Smooth muscle cell (in vitro differentiated cells): Measurements from ENCODE around the gene FHOD3. TPM values are rescaled to one million over a fixed set of nuclear protein-coding genes. Genes with fewer than 3 reads are reported as not detected.

Source experiments
- DNase-seq: peaks from one replicate; lab custom pipeline; 2025; ENCODE audit not compliant: unreplicated experiment; lab: John Stamatoyannopoulos, UW
- H2AFZ ChIP-seq: fragments of 200-600 bp; sonication (generic); 2 replicates; pipeline ENCODE4 v1.6.0; 2016; ENCODE audit warnings: antibody characterized with exemption, low read depth, mild to moderate bottlenecking
- H3F3A ChIP-seq: fragments of 200-600 bp; sonication (generic); 2 replicates; pipeline ENCODE4 v1.6.0; 2017; ENCODE audit warnings: antibody characterized with exemption, low read depth
- H3K27ac ChIP-seq: fragments of 200-600 bp; sonication (generic); 2 replicates; pipeline ENCODE4 v1.5.1; 2016; ENCODE audit warnings: low read depth, mild to moderate bottlenecking
- H3K27me3 ChIP-seq: fragments of 200-600 bp; sonication (generic); 2 replicates; pipeline ENCODE4 v1.6.1; 2016; ENCODE audit warnings: low read depth, mild to moderate bottlenecking
- H3K36me3 ChIP-seq: fragments of 200-600 bp; sonication (generic); 2 replicates; pipeline ENCODE4 v1.5.1; 2016; ENCODE audit warnings: low read depth
- H3K4me1 ChIP-seq: fragments of 200-600 bp; sonication (generic); 2 replicates; pipeline ENCODE4 v1.5.1; 2016; ENCODE audit warnings: low read depth
- H3K4me2 ChIP-seq: fragments of 200-600 bp; sonication (generic); 2 replicates; pipeline ENCODE4 v1.6.0; 2016; ENCODE audit warnings: mild to moderate bottlenecking
- H3K4me3 ChIP-seq: fragments of 200-600 bp; sonication (generic); 2 replicates; pipeline ENCODE4 v1.5.1; 2016; ENCODE audit warnings: mild to moderate bottlenecking
- H3K79me2 ChIP-seq: fragments of 200-600 bp; sonication (generic); 2 replicates; pipeline ENCODE4 v1.6.0; 2016; ENCODE audit warnings: low read depth, mild to moderate bottlenecking
- H3K9ac ChIP-seq: fragments of 200-600 bp; sonication (generic); 2 replicates; pipeline ENCODE4 v1.6.0; 2016; ENCODE audit warnings: low read depth
- H3K9me3 ChIP-seq: fragments of 200-600 bp; sonication (generic); replicated peaks from 2 replicates; pipeline ENCODE4 v1.5.1; 2016; ENCODE audit warnings: low read depth
- H4K20me1 ChIP-seq: fragments of 200-600 bp; sonication (generic); 2 replicates; pipeline ENCODE4 v1.6.0; 2016; ENCODE audit warnings: low read depth
- CTCF ChIP-seq: fragments of 200-600 bp; sonication (generic); IDR thresholded peaks from 2 replicates; pipeline ENCODE4 v1.5.1; 2017; ENCODE audit warnings: borderline replicate concordance, mild to moderate bottlenecking, antibody characterized with exemption; ENCODE audit not compliant: insufficient read depth, poor library complexity, severe bottlenecking
- WGBS: methylation state at CpG from one replicate; pipeline ENCODE4 v1.1.7; 2016; ENCODE audit warnings: low lambda C conversion rate; 5-methylcytosine and 5-hydroxymethylcytosine counted together
- polyA plus RNA-seq: library from polyadenylated mRNA; unstranded; fragments of >200 nt; fragmentation: Nextera tagmentation; extraction: Ambion mirVana; gene quantifications from 2 replicates; pipeline ENCODE4 v1.2.1, GENCODE V29; 2016
- total RNA-seq: library from RNA; depleted of rRNA; stranded (reverse); fragments of >200 nt; gene quantifications from 2 replicates; pipeline ENCODE4 v1.2.3, GENCODE V29; 2014

The FHOD3 gene
- total and polyA plus RNA-seq, 2 experiments from 2014 or later = 6.3 to 19.4 TPM

GRCh38 chr18:36692921-36693332, 395.4 kb downstream of the FHOD3 start:
- no peaks in the 10 kb centered on the region for H3K79me2 ChIP-seq
- no peak overlapping the region for H3K27ac ChIP-seq
- no peaks in the 10 kb centered on the region for H3K9me3 ChIP-seq
- 92% methylated on average over 9 of the region's 9 CpGs for WGBS
- H3F3A ChIP-seq = no peaks in the 10 kb centered on the region
- H2AFZ ChIP-seq = no peak overlapping the region
- H3K4me1 ChIP-seq = no peaks in the 10 kb centered on the region
- no peak for DNase-seq
- no peak overlapping the region for H3K4me3 ChIP-seq
- no peaks in the 10 kb centered on the region for H4K20me1 ChIP-seq
- no peak overlapping the region for H3K9ac ChIP-seq
- no peak overlapping the region for H3K4me2 ChIP-seq
- TF ChIP-seq CTCF = no peak
- H3K27me3 ChIP-seq = no peaks in the 10 kb centered on the region
- H3K36me3 ChIP-seq = no peaks in the 10 kb centered on the region

- H3K4me3 ChIP-seq = no peak overlapping the region
- no peaks in the 10 kb centered on the region for H3K27me3 ChIP-seq
- 58% methylated on average over 15 of the region's 15 CpGs for WGBS
- TF ChIP-seq CTCF = no peak
- no peak overlapping the region for H2AFZ ChIP-seq
- H3K9me3 ChIP-seq = no peaks in the 10 kb centered on the region
- no peak for DNase-seq
- H3K27ac ChIP-seq = peak overlapping the region; percentile 4
- H3K36me3 ChIP-seq = no peaks in the 10 kb centered on the region
- H3F3A ChIP-seq = no peaks in the 10 kb centered on the region
- H4K20me1 ChIP-seq = no peaks in the 10 kb centered on the region
- H3K9ac ChIP-seq = no peak overlapping the region
- H3K4me2 ChIP-seq = peak overlapping the region; percentile 5
- H3K79me2 ChIP-seq = no peaks in the 10 kb centered on the region
- H3K4me1 ChIP-seq = no peaks in the 10 kb centered on the region
Measured at GRCh38 chr18:36693931-36694620, 396.6 kb downstream of the FHOD3 start.

- H3K4me3 ChIP-seq = no peak overlapping the region
- no peak overlapping the region for H3K4me2 ChIP-seq
- H4K20me1 ChIP-seq = no peaks in the 10 kb centered on the region
- H3K36me3 ChIP-seq = no peaks in the 10 kb centered on the region
- H3K79me2 ChIP-seq = no peaks in the 10 kb centered on the region
- no peak overlapping the region for H2AFZ ChIP-seq
- no peaks in the 10 kb centered on the region for H3K9me3 ChIP-seq
- no peak overlapping the region for H3K27ac ChIP-seq
- no peak for DNase-seq
- H3K4me1 ChIP-seq = no peaks in the 10 kb centered on the region
- 95% methylated on average over 3 of the region's 3 CpGs for WGBS
- no peaks in the 10 kb centered on the region for H3F3A ChIP-seq
- TF ChIP-seq CTCF = no peak
- H3K9ac ChIP-seq = no peak overlapping the region
- H3K27me3 ChIP-seq = no peaks in the 10 kb centered on the region
Measured at GRCh38 chr18:36695806-36696205, 398.3 kb downstream of the FHOD3 start.

GRCh38 chr18:36697905-36698304, 400.4 kb downstream of the FHOD3 start:
- no peaks in the 10 kb centered on the region for H3K79me2 ChIP-seq
- 93% methylated on average over 2 of the region's 2 CpGs for WGBS
- no peaks in the 10 kb centered on the region for H4K20me1 ChIP-seq
- H3F3A ChIP-seq = no peaks in the 10 kb centered on the region
- no peak overlapping the region for H3K27ac ChIP-seq
- no peaks in the 10 kb centered on the region for H3K36me3 ChIP-seq
- H3K27me3 ChIP-seq = no peaks in the 10 kb centered on the region
- H2AFZ ChIP-seq = no peak overlapping the region
- H3K9me3 ChIP-seq = no peaks in the 10 kb centered on the region
- H3K4me1 ChIP-seq = no peaks in the 10 kb centered on the region
- DNase-seq = no peak
- H3K9ac ChIP-seq = no peak overlapping the region
- no peak for TF ChIP-seq CTCF
- no peak overlapping the region for H3K4me2 ChIP-seq
- H3K4me3 ChIP-seq = no peak overlapping the region
